IPS-18a (cell line): ENCODE data around the gene GAS1.

Experiments used
- H3K27ac ChIP-seq: one replicate; pipeline ENCODE4 v1.5.1; 2013; ENCODE audit warnings: low read length
- H3K27me3 ChIP-seq: one replicate; pipeline ENCODE4 v1.6.1; 2013; ENCODE audit warnings: mild to moderate bottlenecking, low read length; ENCODE audit not compliant: control insufficient read depth, insufficient read depth
- H3K36me3 ChIP-seq: one replicate; pipeline ENCODE4 v1.6.1; 2013; ENCODE audit warnings: low read depth, low read length; ENCODE audit not compliant: control insufficient read depth
- H3K4me1 ChIP-seq: one replicate; pipeline ENCODE4 v1.6.1; 2013; ENCODE audit warnings: low read depth, low read length; ENCODE audit not compliant: control insufficient read depth
- H3K4me3 ChIP-seq: one replicate; pipeline ENCODE4 v1.5.1; 2013; ENCODE audit warnings: low read length
- H3K9ac ChIP-seq: one replicate; pipeline ENCODE4 v1.6.1; 2013; ENCODE audit warnings: mild to moderate bottlenecking, low read length, moderate library complexity
- H3K9me3 ChIP-seq: one replicate; pipeline ENCODE4 v1.6.1; 2013; ENCODE audit warnings: low read depth, low read length; ENCODE audit not compliant: control insufficient read depth

GAS1 gene

GRCh38 chr9:86942281-86943200 is 4.8 kb downstream of the GAS1 start:
- Histone ChIP-seq H3K36me3 (no peaks in the 10 kb centered on the region), H3K27ac (no peak overlapping the region), H3K9me3 (no peaks in the 10 kb centered on the region), H3K4me3 (peak overlapping the region; percentile 41), H3K9ac (no peak overlapping the region), H3K4me1 (peaks cover 55% of the 10 kb centered on the region), H3K27me3 (peaks cover 57% of the 10 kb centered on the region)

GRCh38 chr9:86941197-86941596 is 6.1 kb downstream of the GAS1 start:
- Histone ChIP-seq H3K27me3 (peaks cover 57% of the 10 kb centered on the region), H3K36me3 (no peaks in the 10 kb centered on the region), H3K27ac (no peak overlapping the region), H3K9me3 (no peaks in the 10 kb centered on the region), H3K4me1 (peaks cover 55% of the 10 kb centered on the region), H3K4me3 (peak overlapping the region; percentile 34), H3K9ac (no peak overlapping the region)

GRCh38 chr9:86940774-86941173 is 6.5 kb downstream of the GAS1 start:
- peak overlapping the region; percentile 34 for H3K4me3 ChIP-seq
- H3K9me3 ChIP-seq = no peaks in the 10 kb centered on the region
- peaks cover 55% of the 10 kb centered on the region for H3K4me1 ChIP-seq
- no peaks in the 10 kb centered on the region for H3K36me3 ChIP-seq
- no peak overlapping the region for H3K9ac ChIP-seq
- H3K27me3 ChIP-seq = peaks cover 57% of the 10 kb centered on the region
- no peak overlapping the region for H3K27ac ChIP-seq

- Histone ChIP-seq H3K27me3 (peaks cover 52% of the 10 kb centered on the region), H3K4me3 (no peak overlapping the region), H3K4me1 (peaks cover 50% of the 10 kb centered on the region), H3K36me3 (no peaks in the 10 kb centered on the region), H3K9ac (no peak overlapping the region), H3K27ac (no peak overlapping the region), H3K9me3 (no peaks in the 10 kb centered on the region)
Measured at GRCh38 chr9:86939891-86940290, 7.4 kb downstream of the GAS1 start.

GRCh38 chr9:86939321-86939720 is 8.0 kb downstream of the GAS1 start:
- Histone ChIP-seq H3K36me3 (no peaks in the 10 kb centered on the region), H3K9me3 (no peaks in the 10 kb centered on the region), H3K4me3 (no peak overlapping the region), H3K27ac (no peak overlapping the region), H3K9ac (no peak overlapping the region), H3K27me3 (peaks cover 47% of the 10 kb centered on the region), H3K4me1 (peaks cover 45% of the 10 kb centered on the region)

GRCh38 chr9:86938780-86939179 is 8.5 kb downstream of the GAS1 start:
- Histone ChIP-seq H3K4me1 (peaks cover 40% of the 10 kb centered on the region), H3K27ac (no peak overlapping the region), H3K36me3 (no peaks in the 10 kb centered on the region), H3K27me3 (peaks cover 41% of the 10 kb centered on the region), H3K9me3 (no peaks in the 10 kb centered on the region), H3K4me3 (no peak overlapping the region), H3K9ac (no peak overlapping the region)

GRCh38 chr9:86926145-86926544 is 21.2 kb downstream of the GAS1 start:
- Histone ChIP-seq H3K4me1 (peaks cover 3% of the 10 kb centered on the region), H3K36me3 (no peaks in the 10 kb centered on the region), H3K9me3 (no peaks in the 10 kb centered on the region), H3K4me3 (no peak overlapping the region), H3K27me3 (no peaks in the 10 kb centered on the region), H3K27ac (no peak overlapping the region), H3K9ac (no peak overlapping the region)

- H3K9ac ChIP-seq = no peak overlapping the region
- H3K27ac ChIP-seq = no peak overlapping the region
- H3K36me3 ChIP-seq = no peaks in the 10 kb centered on the region
- peaks cover 3% of the 10 kb centered on the region for H3K4me1 ChIP-seq
- no peaks in the 10 kb centered on the region for H3K27me3 ChIP-seq
- H3K9me3 ChIP-seq = no peaks in the 10 kb centered on the region
- no peak overlapping the region for H3K4me3 ChIP-seq
Measured at GRCh38 chr9:86925686-86926085, 21.6 kb downstream of the GAS1 start.

- Histone ChIP-seq H3K4me1 (peaks cover 3% of the 10 kb centered on the region), H3K36me3 (no peaks in the 10 kb centered on the region), H3K4me3 (no peak overlapping the region), H3K9ac (no peak overlapping the region), H3K27ac (no peak overlapping the region), H3K9me3 (no peaks in the 10 kb centered on the region), H3K27me3 (no peaks in the 10 kb centered on the region)
Measured at GRCh38 chr9:86924206-86924605, 23.1 kb downstream of the GAS1 start.

GRCh38 chr9:86921151-86921923 is 26.0 kb downstream of the GAS1 start:
- Histone ChIP-seq H3K4me3 (no peak overlapping the region), H3K9me3 (no peaks in the 10 kb centered on the region), H3K27ac (no peak overlapping the region), H3K36me3 (no peaks in the 10 kb centered on the region), H3K27me3 (no peaks in the 10 kb centered on the region), H3K9ac (no peak overlapping the region), H3K4me1 (peaks cover 3% of the 10 kb centered on the region)

GRCh38 chr9:86918556-86918955 is 28.8 kb downstream of the GAS1 start:
- Histone ChIP-seq H3K27me3 (no peaks in the 10 kb centered on the region), H3K36me3 (no peaks in the 10 kb centered on the region), H3K27ac (no peak overlapping the region), H3K9me3 (no peaks in the 10 kb centered on the region), H3K4me3 (no peak overlapping the region), H3K9ac (no peak overlapping the region), H3K4me1 (peaks cover 3% of the 10 kb centered on the region)
